Measurements from ENCODE around the gene NPVF.

NPVF gene

DNA sequence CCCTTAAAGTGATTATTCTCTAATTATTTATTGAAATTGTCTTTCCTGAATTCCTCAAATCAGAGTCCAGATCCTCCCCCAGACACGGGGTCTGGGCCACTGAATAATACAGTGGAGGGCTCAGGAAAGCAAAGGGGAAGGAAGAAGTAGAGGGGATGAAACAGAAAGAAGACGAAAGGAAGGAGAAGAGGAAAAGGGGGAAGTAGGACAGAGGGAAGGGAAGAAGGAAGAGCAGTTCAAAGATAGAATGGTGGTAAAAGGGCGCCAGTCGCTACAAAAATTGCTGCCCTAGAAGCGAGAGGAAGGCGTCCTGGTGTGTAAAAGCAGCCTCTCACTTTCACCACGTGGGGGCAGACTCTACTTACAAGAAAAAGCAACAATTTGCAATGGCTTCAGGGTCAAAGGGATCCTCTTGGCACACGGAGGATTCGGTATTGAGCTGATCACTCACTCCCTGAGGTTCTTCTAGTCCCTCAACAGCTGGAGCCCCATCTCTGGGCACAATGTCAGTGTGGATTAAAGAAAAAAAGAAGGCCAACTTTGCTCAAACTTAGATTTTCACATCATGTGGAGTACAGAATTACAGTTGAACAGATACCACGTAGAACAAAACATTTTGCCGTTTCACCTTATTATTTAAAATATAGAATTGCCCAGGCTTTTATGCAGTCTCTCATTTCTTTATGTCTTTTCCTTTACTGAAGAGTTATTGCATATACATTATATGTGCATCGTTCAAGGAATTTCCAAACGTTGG, 31.4 kb upstream of the NPVF start:
- TF ChIP-seq, protein P1, sequence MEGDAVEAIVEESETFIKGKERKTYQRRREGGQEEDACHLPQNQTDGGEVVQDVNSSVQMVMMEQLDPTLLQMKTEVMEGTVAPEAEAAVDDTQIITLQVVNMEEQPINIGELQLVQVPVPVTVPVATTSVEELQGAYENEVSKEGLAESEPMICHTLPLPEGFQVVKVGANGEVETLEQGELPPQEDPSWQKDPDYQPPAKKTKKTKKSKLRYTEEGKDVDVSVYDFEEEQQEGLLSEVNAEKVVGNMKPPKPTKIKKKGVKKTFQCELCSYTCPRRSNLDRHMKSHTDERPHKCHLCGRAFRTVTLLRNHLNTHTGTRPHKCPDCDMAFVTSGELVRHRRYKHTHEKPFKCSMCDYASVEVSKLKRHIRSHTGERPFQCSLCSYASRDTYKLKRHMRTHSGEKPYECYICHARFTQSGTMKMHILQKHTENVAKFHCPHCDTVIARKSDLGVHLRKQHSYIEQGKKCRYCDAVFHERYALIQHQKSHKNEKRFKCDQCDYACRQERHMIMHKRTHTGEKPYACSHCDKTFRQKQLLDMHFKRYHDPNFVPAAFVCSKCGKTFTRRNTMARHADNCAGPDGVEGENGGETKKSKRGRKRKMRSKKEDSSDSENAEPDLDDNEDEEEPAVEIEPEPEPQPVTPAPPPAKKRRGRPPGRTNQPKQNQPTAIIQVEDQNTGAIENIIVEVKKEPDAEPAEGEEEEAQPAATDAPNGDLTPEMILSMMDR (IDR thresholded peaks at IDR 0.05; ENCODE audit: low read depth, low read length, missing control alignments) = peak; percentile 83
- H3K4me3 ChIP-seq (ENCODE audit: low read depth, low read length) = no peak overlapping the region
- DNase-seq (ENCODE audit: low read depth) = peak; percentile 44

DNA sequence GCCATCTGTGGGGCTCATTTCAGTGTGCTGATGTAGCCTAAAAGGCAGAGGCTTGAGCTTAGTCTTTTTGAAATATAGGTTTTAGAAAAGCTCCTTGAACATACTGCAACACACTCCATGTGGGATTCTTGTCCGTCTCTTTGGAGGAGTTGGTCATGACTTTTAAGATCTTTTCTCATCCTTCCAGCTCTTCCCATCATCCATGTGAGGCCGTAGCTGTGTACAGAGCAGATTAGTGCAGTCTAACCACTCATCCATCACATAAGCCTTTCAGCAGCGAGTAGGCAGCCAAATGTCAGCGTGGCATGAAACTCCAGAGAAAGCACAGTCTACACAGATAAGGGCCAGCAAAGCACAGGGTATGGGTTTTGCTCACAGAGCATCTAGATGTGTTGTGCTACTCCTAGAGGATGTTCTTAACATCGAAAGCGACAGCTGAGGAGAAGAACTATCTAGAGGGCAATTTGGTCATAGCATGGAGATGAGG, 28.1 kb upstream of the NPVF start:
- TF ChIP-seq, protein P1 (IDR thresholded peaks at IDR 0.05; ENCODE audit: low read depth, low read length, missing control alignments) = no peak
- H3K4me3 ChIP-seq (ENCODE audit: low read depth, low read length) = no peak overlapping the region
- no peak for DNase-seq (ENCODE audit: low read depth)

DNA sequence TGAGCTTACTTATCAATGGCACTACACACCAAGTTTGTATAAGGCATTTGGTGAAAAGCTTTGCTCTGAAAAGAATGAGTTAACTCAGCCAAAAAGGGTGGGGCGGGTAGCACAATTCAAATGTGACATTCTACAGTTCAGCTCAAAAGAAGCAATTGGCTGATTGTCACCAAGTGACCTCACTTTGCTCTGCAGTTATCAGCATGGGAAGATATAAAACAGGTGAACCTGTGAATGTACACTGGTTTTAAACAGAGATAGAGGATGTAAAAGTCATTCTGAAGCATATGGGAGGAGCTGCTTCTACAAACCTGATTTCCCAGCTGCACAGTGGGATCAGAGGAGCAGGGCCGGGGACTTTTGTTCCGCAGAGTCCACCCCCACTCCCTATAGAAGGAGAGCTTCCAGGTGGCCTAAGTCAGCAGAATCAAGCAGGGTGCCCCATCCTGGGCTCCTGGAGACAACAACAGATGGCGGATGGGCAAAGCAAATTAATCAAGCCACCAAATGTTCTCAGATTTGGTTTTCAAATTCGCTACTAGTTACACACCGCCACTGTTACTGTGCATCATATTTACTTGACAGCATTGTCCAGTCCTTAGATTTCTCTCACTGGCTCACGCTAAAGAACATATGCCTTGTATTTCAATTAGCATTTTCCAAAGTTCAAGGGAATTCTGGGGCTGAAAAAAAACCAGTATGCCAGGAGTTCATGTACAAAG, 27.5 kb upstream of the NPVF start:
- TF ChIP-seq, protein P1 (IDR thresholded peaks at IDR 0.05; ENCODE audit: low read depth, low read length, missing control alignments) = no peak
- H3K4me3 ChIP-seq (ENCODE audit: low read depth, low read length) = no peak overlapping the region
- no peak for DNase-seq (ENCODE audit: low read depth)

DNA sequence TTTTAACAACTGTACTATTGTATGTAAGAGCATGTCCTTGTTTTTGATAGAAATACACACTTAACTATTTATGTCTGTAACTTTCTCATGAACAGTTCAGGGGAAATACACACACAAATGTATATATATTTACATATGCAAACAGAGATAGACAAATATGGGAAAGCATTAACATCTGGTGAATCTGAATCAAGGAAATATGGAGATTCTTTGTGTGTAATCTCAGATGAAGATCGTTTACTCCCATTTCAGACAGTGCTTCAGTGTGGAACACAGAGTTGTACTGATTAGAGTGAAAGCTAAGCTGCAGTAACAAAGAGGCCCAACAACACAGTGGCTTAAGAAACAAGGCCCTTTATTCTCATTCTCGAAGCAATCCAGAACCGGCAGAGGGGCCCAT, 26.3 kb upstream of the NPVF start:
- H3K4me3 ChIP-seq (ENCODE audit: low read depth, low read length) = no peak overlapping the region
- TF ChIP-seq, protein P1 (IDR thresholded peaks at IDR 0.05; ENCODE audit: low read depth, low read length, missing control alignments) = no peak
- DNase-seq (ENCODE audit: low read depth) = no peak

DNA sequence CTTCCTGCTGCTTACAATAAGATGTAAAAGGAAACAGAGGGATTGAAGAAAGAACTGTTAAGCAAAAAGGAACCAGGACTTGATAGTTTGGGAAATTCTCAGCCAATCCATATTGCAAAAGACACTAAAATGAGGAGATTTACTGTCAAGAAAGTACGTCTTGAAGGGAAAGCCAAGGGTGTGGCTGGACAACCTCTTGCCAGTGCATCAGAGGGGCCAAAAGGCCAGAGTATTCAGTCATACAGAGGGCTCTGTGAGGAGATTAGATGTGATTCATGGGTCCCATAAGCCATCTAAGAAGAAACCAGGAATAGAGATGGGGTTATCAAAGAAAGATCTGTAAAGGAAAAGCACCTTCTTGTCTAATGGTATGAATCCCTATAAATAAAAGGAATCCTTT, 25.4 kb upstream of the NPVF start:
- no peak for DNase-seq (ENCODE audit: low read depth)
- no peak overlapping the region for H3K4me3 ChIP-seq (ENCODE audit: low read depth, low read length)
- TF ChIP-seq, protein P1 (IDR thresholded peaks at IDR 0.05; ENCODE audit: low read depth, low read length, missing control alignments) = no peak

DNA sequence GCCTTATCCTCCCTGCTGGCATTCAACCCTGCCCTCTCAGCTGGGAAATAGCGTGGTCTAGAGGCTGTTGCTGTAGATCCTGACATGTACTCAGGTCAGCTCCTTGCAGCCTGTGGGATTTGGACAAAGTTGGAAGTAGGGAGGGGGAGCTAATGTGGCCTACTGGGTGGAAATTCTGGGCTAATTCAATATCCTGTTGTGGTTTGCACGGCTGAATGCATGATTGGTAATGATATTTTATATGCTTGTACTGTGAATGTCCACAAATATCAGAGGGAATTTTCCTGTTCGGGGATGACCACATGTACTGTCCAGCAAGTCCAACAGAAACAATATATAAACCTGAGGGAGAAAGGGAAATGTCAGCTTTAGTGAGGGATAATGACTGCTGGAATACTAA, 22.1 kb upstream of the NPVF start:
- no peak for DNase-seq (ENCODE audit: low read depth)
- no peak overlapping the region for H3K4me3 ChIP-seq (ENCODE audit: low read depth, low read length)
- TF ChIP-seq, protein P1 (IDR thresholded peaks at IDR 0.05; ENCODE audit: low read depth, low read length, missing control alignments) = no peak

Measured in GM12864 (cell line).